HUES48 (cell line): ENCODE data around the gene OTULIN.

ENCODE experiments used
- H3K27ac ChIP-seq: one replicate; pipeline ENCODE4 v1.7.0; 2013; ENCODE audit warnings: low read depth, low read length, inconsistent platforms
- H3K27me3 ChIP-seq: 2 replicates; pipeline ENCODE4 v1.6.1; 2013; ENCODE audit warnings: mild to moderate bottlenecking, low read length; ENCODE audit not compliant: control insufficient read depth, insufficient read depth
- H3K36me3 ChIP-seq: 2 replicates; pipeline ENCODE4 v1.6.1; 2013; ENCODE audit warnings: low read length; ENCODE audit not compliant: control insufficient read depth, insufficient read depth
- H3K4me1 ChIP-seq: 2 replicates; pipeline ENCODE4 v1.6.1; 2013; ENCODE audit warnings: mild to moderate bottlenecking, low read length; ENCODE audit not compliant: control insufficient read depth, insufficient read depth
- H3K4me3 ChIP-seq: 2 replicates; pipeline ENCODE4 v1.5.1; 2013; ENCODE audit warnings: mild to moderate bottlenecking, low read depth, low read length
- H3K9ac ChIP-seq: 2 replicates; pipeline ENCODE4 v1.6.1; 2013; ENCODE audit warnings: mild to moderate bottlenecking, low read depth, low read length, moderate library complexity
- H3K9me3 ChIP-seq: 2 replicates; pipeline ENCODE4 v1.6.1; 2013; ENCODE audit warnings: low read length; ENCODE audit not compliant: control insufficient read depth, insufficient read depth

Gene OTULIN

GRCh38 chr5:14721990-14722656 is 57.6 kb downstream of the OTULIN start:
- Histone ChIP-seq H3K4me3 (no peak overlapping the region), H3K36me3 (no peaks in the 10 kb centered on the region), H3K4me1 (peaks cover 9% of the 10 kb centered on the region; the same call in 1 of the 2 replicates)

GRCh38 chr5:14722923-14723322 is 58.4 kb downstream of the OTULIN start:
- Histone ChIP-seq H3K36me3 (no peaks in the 10 kb centered on the region), H3K27me3 (no peaks in the 10 kb centered on the region), H3K4me1 (peaks cover 14% of the 10 kb centered on the region), H3K9ac (no peak overlapping the region), H3K9me3 (no peaks in the 10 kb centered on the region), H3K27ac (no peak overlapping the region), H3K4me3 (no peak overlapping the region)

More at GRCh38 chr5:14721990-14722656, 57.6 kb downstream of the OTULIN start:
- H3K9me3 ChIP-seq = no peaks in the 10 kb centered on the region
- no peak overlapping the region for H3K9ac ChIP-seq
- no peaks in the 10 kb centered on the region for H3K27me3 ChIP-seq
- no peak overlapping the region for H3K27ac ChIP-seq

- no peaks in the 10 kb centered on the region for H3K27me3 ChIP-seq
- H3K4me3 ChIP-seq = no peak overlapping the region
- H3K9me3 ChIP-seq = no peaks in the 10 kb centered on the region
- H3K36me3 ChIP-seq = no peaks in the 10 kb centered on the region
- H3K4me1 ChIP-seq = peaks cover 21% of the 10 kb centered on the region
- H3K27ac ChIP-seq = no peak overlapping the region
- H3K9ac ChIP-seq = no peak overlapping the region
These were observed 59.2 kb downstream of the OTULIN start for GRCh38 chr5:14723701-14724132.

- Histone ChIP-seq H3K9me3 (no peaks in the 10 kb centered on the region), H3K27me3 (no peaks in the 10 kb centered on the region), H3K4me1 (peaks cover 26% of the 10 kb centered on the region), H3K9ac (no peak overlapping the region), H3K36me3 (no peaks in the 10 kb centered on the region), H3K4me3 (no peak overlapping the region), H3K27ac (no peak overlapping the region)
These were observed 60.1 kb downstream of the OTULIN start for GRCh38 chr5:14724633-14725032.

GRCh38 chr5:14726066-14726838 is 61.7 kb downstream of the OTULIN start:
- Histone ChIP-seq H3K27ac (no peak overlapping the region), H3K9ac (no peak overlapping the region), H3K4me3 (no peak overlapping the region), H3K9me3 (no peaks in the 10 kb centered on the region), H3K4me1 (peaks cover 29% of the 10 kb centered on the region), H3K27me3 (no peaks in the 10 kb centered on the region), H3K36me3 (no peaks in the 10 kb centered on the region)

- no peak overlapping the region for H3K4me3 ChIP-seq
- peaks cover 29% of the 10 kb centered on the region for H3K4me1 ChIP-seq
- peak overlapping the region; percentile 94 for H3K27ac ChIP-seq
- no peak overlapping the region for H3K9ac ChIP-seq
- no peaks in the 10 kb centered on the region for H3K9me3 ChIP-seq
- H3K27me3 ChIP-seq = no peaks in the 10 kb centered on the region
- no peaks in the 10 kb centered on the region for H3K36me3 ChIP-seq
These were observed 62.9 kb downstream of the OTULIN start for GRCh38 chr5:14727428-14727865.

- Histone ChIP-seq H3K4me1 (peaks cover 29% of the 10 kb centered on the region), H3K9me3 (no peaks in the 10 kb centered on the region), H3K9ac (peak overlapping the region; percentile 47), H3K27me3 (no peaks in the 10 kb centered on the region), H3K36me3 (no peaks in the 10 kb centered on the region), H3K4me3 (peak overlapping the region; percentile 7; the same call in 1 of the 2 replicates), H3K27ac (peak overlapping the region; percentile 94)
These were observed 63.5 kb downstream of the OTULIN start for GRCh38 chr5:14727928-14728458.

GRCh38 chr5:14728459-14728938 is 64.0 kb downstream of the OTULIN start:
- peaks cover 29% of the 10 kb centered on the region for H3K4me1 ChIP-seq
- peak overlapping the region; percentile 35; the same call in 1 of the 2 replicates for H3K4me3 ChIP-seq
- H3K9ac ChIP-seq = peak overlapping the region; percentile 47; the same call in 1 of the 2 replicates

GRCh38 chr5:14729448-14730385 is 65.2 kb downstream of the OTULIN start:
- H3K4me1 ChIP-seq = peaks cover 29% of the 10 kb centered on the region
- no peak overlapping the region for H3K4me3 ChIP-seq
- H3K27ac ChIP-seq = peak overlapping the region; percentile 48
- no peaks in the 10 kb centered on the region for H3K9me3 ChIP-seq
- H3K27me3 ChIP-seq = no peaks in the 10 kb centered on the region
- H3K9ac ChIP-seq = no peak overlapping the region
- H3K36me3 ChIP-seq = no peaks in the 10 kb centered on the region

More at GRCh38 chr5:14728459-14728938, 64.0 kb downstream of the OTULIN start:
- Histone ChIP-seq H3K27me3 (no peaks in the 10 kb centered on the region), H3K36me3 (no peaks in the 10 kb centered on the region), H3K27ac (peak overlapping the region; percentile 94), H3K9me3 (no peaks in the 10 kb centered on the region)

- Histone ChIP-seq H3K36me3 (no peaks in the 10 kb centered on the region), H3K4me3 (no peak overlapping the region), H3K4me1 (peaks cover 29% of the 10 kb centered on the region), H3K9ac (no peak overlapping the region), H3K9me3 (no peaks in the 10 kb centered on the region), H3K27ac (no peak overlapping the region), H3K27me3 (no peaks in the 10 kb centered on the region)
These were observed 65.9 kb downstream of the OTULIN start for GRCh38 chr5:14730466-14730865.
